Jurkat, Clone E6-1 (cell line): ENCODE results near the gene CS. TPM values are rescaled to one million over a fixed set of nuclear protein-coding genes. Genes with fewer than 3 reads are reported as not detected.
"Not testable (repeated sequence)": the region's sequence is repeated elsewhere in the genome, so short reads cannot be mapped to it uniquely, and the experiment has no call there.

Experiments used
- DNase-seq: peaks from one replicate; pipeline ENCODE4 v3.0.0-alpha.2; 2011; ENCODE audit warnings: low read depth, low spot score
- H3K4me3 ChIP-seq: 2 replicates; pipeline ENCODE4 v1.5.1; 2011; ENCODE audit warnings: mild to moderate bottlenecking, low read length, control low read depth, moderate library complexity
- polyA plus RNA-seq: library from polyadenylated mRNA; unstranded; fragments of >200 nt; gene quantifications from one replicate; pipeline ENCODE4 v1.2.1, GENCODE V29; 2012; ENCODE audit warnings: missing spikeins; ENCODE audit not compliant: insufficient read length, insufficient read depth

The CS gene
- 225 TPM for polyA plus RNA-seq

DNA sequence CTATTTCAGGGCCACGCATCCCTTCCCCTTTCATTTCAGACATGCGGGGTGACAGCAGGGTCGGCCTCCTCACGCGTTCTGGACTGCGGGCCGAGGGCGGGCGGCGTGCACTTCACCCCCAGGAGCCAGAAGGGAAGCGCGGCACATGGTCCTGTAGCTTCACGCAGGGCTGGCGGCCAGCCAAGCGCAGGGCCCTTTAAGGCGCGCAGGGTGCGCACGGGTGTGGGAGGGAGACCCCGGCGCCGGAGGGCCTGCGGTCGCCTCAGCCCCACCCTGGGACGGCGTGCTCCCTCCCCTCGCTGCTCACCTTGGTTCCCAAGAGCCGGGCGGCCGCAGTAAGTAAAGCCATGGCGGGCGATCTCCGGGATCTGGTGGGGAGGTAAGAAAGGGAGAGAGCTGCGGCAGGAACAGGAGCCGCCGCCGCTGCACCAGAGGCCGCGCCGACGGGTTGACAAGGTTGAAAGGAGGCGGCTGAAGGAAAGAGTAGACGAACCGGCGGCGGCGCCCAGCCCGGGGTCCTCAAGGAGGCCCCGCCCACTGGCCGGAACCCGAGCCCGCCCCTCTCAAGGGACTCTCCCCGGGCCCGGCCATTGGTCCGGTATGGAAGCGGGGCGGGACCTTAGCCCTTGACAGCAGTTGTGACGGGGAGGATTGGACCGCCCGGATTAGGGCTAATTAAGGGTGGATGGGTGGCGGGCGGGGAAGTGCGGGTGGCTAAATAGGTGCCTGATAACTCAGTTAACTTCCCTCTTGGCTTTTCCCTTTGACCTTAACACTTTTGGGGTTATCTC lies at the start of gene CS:
TSS of gene CS (minus strand) at position 478 of the 791 bp plus-strand sequence. CDS start at position 349, 129 bp downstream.
- H3K4me3 ChIP-seq: peak within 1 kb of the TSS; percentile 99
- peak; percentile 97 for DNase-seq

DNA sequence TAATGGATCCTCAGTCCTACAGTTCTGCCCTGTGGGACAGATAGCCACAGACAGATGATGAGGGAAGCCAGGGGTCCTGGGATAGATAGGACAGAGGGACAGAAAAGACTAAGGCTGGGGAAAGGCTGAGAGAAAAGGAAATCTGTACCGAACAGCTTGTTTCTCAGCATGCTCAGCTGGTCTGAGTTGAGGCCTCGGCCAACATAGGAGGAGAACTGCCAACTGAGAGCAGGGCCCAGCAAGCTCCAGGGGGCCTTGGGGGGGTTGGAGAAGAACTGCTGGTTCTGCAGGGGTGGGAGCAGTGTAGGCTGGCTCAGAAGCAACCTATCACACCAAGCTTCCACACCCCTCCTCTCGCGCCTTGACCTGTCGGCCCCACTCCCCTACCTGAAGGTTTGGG lies 48.6 kb upstream of the CS start:
- H3K4me3 ChIP-seq: no peak overlapping the region
- DNase-seq: no peak

DNA sequence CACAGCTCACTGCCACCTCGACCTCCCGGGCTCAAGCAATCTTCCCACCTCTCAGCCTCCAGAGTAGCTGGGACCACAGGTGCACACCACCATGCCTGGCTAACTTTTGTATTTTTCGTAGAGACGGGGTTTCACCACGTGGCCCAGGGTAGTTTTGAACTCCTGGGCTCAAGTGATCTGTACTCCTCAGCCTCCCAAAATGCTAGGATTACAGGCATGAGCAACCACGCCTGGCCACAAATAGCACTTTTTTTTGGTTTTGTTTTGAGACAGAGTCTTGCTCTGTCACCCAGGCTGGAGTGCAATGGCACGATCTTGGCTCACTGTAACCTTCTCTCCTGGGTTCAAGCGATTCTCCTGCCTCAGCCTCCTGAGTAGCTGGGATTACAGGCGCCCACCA lies 47.1 kb upstream of the CS start:
- not testable (repeated sequence) for H3K4me3 ChIP-seq, DNase-seq

DNA sequence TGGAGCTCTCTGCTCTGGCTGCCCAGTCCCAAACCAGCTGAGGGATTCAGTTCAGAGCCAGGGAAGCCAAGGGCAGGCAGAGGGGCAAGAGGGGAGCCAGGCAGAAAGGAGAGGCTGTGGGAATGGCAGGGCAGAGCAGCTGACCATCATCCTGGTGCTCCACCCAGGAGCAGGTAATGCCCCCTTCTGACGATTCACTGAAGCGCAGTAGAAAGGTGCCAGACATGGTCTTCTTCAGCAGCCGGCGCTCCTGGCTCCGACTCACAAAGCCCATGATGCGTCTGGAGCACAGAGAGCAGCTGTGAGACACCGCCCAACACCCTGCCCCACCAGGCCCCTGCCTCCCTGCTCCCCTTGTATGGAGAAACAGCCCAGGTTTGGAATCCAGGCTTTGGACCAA lies 46.5 kb upstream of the CS start:
- no peak overlapping the region for H3K4me3 ChIP-seq
- DNase-seq: no peak

DNA sequence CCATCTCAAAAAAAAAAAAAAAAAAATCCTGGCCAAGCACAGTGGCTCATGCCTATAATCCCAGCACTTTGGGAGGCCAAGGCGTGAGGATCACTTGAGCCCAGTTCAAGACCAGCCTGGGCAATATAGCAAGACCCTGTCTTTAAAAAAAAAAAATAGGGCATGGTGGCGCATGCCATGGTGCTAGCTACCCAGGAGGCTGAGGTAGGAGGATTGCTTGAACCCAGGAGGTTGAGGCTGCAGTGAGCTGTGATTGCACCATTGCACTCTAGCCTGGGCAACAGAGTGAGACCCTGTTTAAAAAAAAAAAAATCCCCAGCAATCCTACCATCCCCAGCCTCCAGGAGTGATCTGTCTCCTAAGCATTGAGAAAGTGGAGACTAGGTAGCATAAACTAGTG lies 42.2 kb upstream of the CS start:
- not testable (repeated sequence) for H3K4me3 ChIP-seq

DNA sequence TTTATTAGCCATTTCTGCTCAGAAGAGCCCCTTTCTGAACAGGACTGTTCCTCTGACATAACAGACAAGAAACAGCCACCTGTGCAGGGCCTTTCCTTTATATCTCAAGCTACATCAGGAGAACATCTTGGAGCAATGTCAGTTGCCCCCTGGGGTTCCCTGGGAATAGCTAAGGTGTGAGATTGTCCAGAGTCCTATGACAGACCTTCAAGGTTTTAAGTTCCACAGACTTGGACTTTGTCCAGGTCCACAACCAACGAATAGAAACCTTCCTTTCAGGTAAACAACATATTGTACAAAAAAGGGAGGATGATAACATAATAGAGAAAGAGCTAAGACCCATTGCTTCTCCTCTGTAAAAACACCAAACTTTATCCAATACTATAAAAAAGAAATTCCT lies 41.5 kb upstream of the CS start:
- DNase-seq: no peak
- H3K4me3 ChIP-seq: no peak overlapping the region

More for the DNA sequence above, 42.2 kb upstream of the CS start:
- DNase-seq: not testable (repeated sequence)

DNA sequence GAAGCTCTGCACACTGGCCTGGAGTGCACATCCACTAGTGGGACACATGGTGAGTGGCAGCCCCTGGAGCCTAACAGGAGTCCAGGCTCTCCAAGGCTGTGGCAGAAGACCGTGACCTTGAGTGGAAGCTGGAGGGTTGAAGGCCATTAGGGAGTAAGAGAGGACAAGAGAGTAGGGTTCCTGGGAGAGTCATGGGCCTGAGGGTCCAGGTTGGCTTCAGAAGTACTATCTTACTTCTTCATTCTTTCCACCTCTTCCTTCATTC lies 39.0 kb upstream of the CS start:
- peak overlapping the region; percentile 1; the same call in 1 of the 2 replicates for H3K4me3 ChIP-seq
- DNase-seq: no peak

DNA sequence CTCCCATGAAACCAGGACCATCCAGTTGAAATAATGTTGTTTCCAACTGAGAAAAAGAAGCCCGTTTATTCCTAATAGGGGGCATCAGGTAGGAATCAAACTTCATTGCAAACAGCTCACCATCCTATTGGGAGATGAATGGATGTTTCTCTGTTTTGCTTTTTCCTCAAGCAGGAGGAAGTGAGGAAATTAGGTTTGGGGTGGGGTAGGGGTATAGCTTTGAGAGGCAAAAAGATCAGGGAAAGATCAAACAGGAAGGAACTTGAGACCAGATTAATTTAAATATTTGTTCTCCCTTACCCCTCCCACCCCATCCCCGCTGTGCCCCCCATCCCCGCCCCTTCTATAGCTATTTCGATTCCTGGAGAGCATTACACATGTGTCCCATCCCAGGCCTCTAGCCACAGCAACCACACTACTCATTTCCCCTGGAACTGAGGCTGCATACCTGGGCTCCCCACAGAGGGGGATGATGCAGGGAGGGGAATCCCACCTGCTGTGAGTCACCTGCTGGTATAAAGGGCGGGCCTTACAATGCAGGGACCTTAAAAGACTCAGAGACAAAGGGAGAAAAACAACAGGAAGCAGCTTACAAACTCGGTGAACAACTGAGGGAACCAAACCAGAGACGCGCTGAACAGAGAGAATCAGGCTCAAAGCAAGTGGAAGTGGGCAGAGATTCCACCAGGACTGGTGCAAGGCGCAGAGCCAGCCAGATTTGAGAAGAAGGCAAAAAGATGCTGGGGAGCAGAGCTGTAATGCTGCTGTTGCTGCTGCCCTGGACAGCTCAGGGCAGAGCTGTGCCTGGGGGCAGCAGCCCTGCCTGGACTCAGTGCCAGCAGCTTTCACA lies 38.4 kb upstream of the CS start, which contains the start of gene IL23A:
TSS of gene IL23A (plus strand) at position 577 of the 850 bp plus-strand sequence. CDS start at position 738, 161 bp downstream.
- peak; percentile 76 for DNase-seq
- H3K4me3 ChIP-seq: peak within 1 kb of the TSS; percentile 1; the same call in 1 of the 2 replicates

DNA sequence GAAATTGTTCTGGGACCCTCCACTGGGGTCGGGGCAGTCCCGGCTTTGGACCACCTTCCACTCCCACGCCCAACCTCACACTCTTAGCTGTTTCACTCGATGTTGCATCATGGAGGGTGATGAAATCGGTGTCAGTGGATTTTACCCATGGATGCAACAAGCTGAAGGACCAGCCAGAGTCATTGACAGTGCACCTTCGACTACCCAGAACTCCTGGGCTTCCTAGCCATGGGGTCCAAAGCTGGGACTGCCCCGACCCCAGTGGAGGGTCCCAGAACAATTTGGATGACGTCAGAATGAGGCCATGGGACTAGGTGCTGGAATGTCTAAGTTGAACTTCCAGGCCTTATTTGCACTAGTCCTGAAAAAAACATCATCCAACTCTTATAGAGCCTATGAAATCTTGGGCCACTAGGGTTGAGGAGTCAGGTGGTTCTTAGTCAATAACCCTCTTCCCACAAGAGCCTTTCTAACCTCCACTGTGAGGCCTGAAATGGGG lies 37.7 kb upstream of the CS start:
- DNase-seq: no peak
- H3K4me3 ChIP-seq: no peak overlapping the region

DNA sequence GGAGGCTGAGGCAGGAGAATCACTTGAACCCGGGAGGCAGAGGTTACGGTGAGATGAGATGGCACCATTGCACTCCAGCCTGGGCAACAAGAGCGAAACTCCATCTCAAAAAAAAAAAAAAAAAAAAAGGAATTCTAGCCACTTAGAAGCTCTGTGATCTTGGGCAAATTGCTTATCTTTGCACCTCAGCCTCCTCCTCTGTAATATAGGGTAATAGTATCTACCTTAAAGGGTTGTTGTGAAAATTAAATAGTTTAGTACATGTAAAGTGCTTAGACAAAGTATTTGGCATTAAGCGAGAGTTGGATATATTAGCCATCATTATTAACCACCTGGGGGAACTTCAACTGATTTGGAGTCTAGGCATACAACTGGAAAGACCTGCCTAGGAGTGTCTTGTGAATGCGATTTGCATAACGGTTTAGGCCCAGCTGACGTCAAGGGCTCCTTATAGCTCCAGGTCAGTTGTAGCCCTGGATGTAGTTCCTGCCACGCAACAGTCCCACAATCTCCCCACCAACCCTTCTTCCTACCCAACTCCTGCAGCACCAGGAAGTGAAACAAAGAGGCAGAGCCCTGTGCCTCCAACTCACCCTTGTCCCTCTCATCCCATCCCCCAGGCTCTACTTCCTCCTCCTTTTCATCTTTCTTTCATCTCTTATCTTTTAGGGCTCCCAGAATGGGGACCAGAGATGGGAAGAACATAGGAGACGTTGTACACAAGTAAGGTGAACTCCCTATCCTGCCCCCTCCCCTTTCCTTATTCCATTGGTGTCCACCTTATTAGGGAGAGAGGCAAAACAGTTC lies 36.4 kb upstream of the CS start:
- DNase-seq: no peak
- no peak overlapping the region for H3K4me3 ChIP-seq

DNA sequence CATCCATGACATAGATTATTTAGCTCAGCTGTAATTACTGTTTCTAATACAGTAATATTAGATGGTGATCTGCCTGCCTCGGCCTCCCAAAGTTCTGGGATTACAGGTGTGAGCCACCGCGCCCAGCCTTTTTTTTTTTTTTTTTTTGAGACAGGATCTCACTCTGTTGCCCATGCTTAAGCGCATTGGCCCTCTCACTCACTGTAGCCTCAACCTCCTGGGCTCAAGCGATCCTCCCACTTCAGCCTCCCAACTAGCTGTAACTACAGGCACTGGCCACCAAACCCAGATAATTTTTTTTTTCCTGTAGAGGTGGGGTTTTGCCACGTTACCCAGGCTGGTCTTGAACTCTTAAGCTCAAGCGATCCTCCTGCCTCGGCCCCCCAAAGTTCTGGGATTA lies 35.4 kb upstream of the CS start:
- DNase-seq: not testable (repeated sequence)

DNA sequence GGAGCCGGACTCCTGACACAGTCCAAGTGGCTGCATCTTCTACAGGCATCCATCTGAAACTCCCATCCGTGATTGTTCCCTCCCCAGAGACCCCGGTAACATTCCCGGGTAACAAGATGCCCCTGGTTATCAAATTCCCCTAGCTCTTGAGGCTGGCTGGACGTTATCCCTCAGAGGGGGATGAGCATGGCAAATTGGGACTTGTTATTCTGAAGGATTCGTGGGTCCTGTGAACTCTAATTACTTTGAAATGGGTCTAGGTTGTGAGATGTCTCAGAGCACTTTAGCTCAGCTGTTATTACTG lies 34.3 kb upstream of the CS start:
- no peak for DNase-seq
- peak overlapping the region; percentile 99 for H3K4me3 ChIP-seq

More for the DNA sequence above, 35.4 kb upstream of the CS start:
- not testable (repeated sequence) for H3K4me3 ChIP-seq

DNA sequence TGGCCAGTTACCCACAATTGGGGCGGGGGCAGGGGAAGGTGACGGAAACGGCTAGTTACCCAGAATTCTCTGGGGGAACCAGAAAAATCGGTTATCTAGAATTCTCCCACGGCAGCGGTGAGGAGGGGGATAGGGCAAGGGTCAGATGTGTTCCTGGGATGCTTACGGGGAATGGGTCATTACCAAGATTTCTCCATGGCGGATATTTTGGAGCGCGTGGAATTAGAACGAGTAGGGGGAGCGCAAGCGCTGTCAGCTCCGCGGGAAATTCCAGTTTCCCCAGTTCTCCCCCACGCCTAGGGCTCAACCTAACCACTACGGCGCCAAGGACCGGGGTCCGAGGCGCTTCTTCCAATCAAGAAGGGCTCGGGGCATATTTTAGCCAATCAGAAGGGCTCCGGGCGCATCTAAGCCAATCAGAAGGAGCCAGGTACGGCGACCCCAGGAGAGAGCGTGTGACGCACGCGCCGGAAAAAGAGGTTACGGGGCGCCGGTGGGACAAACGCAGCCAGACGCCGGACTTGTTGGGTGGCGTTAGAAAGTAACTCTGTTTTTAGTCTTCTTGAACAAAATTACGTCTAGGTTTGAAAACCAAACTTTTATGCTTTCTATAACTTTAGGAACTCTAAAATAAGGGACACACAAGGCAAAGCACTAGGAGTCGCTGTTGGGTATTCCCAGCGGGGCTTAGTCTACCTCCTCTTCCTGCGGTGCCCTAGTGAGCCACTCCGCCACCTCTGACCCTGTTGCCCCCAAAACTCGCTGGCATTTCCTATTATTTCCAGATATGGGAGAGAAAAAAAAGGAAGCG lies 33.8 kb upstream of the CS start, which contains the start of gene PAN2:
TSS of gene PAN2 (minus strand) at position 322 of the 811 bp plus-strand sequence. CDS start 906 bp downstream, outside the sequence.
- H3K4me3 ChIP-seq: peak within 1 kb of the TSS; percentile 99
- DNase-seq: peak; percentile 98

DNA sequence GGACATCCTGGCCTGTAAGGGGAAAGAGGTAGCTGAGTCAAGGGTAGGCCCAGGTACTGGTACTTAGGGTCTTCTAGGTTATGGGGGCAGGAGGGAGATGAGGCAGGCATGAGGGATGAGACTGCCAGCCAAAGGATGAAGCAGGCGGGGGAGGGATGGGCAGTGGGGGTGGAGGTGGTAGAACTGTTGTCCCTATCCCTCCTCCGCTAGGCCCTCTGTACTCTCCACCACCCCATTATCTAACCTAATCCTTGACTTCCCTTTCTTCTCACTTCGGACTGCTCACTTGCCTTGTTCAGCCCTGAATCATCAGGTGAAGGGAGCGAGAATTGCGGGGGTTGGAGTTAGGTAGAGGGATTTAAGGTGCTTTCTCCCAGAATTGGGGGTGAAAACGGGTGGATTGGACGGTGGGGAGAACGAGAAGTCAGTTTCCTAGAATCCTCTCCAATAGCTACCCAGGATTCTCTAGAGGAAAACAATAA lies 33.1 kb upstream of the CS start:
- DNase-seq: no peak
- H3K4me3 ChIP-seq: peak overlapping the region; percentile 99

DNA sequence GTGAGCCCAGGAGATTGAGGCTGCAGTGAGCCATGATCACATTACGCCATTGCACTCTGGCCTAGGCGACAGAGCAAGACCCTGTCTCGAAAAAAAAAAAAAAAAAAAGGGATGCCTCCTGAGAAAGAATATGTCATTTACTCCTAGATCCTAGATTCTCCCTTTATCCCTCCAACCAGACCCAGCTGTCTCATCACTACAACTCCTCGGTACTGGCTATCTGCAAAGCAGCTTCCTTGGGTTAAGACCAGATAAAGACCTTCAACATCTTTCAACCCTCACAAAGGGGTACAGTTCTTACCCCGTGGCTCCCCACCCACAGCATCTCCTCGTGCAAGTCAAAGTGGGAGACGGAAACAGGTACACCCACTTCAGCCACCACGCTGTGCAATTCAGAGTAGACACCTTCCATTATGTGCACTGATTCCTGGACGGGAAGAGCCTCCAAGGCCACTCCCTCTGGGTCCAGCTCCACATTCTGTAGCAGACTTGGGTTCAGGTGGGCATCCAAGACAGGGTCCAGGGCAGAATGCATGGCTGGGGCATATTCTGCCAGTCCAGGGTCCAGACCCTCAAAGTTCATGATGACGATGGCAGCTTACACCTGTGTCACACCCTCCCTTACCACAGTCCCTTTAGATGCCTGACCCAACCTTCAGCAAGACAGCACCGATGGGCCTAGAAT lies 32.5 kb upstream of the CS start:
- DNase-seq: no peak
- peak overlapping the region; percentile 99 for H3K4me3 ChIP-seq

DNA sequence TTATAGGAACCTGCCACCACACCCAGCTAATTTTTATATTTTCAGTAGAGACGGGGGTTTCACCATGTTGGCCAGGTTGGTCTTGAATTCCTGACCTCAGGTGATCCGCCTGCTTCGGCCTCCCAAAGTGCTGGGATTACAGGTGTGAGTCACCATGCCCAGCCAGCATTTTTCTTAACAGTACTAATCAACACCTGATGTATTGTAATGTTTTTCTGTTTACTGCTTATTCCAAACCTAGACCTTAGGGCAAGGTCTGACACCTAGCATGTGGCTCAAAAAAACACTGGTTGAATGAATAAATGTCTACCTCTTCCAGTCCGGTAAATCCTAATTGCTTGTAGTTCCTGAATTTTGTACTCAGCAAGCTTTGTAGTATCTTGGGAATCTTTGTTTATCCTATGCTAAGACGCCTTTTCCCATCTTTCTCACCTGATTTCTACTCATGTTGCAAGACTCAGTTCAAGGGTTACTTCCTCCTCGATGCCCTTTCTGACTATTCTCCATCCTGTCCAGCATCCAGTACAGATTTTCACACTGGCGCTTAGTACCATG lies 30.9 kb upstream of the CS start:
- DNase-seq: no peak

DNA sequence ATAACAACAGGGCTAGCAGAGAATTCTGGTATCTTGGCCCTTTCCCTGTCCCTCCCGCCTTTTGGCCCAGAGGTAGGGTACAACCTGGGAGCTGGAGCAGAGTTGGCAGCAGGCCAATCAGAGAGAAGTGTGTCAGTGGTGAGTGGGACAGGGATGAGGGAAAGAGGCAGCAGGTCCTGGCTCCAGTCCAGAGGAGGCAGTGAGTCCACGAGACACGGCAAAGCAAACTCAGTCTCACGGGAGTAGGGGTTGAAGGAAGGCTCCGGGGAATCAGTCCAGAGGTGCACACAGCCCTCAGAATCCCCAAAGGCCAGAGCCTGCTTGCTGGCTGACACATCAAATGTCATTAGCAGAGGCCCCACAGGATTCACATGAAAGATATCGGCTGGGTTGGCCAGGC lies 26.4 kb upstream of the CS start:
- DNase-seq: no peak
- no peak overlapping the region for H3K4me3 ChIP-seq

More for the DNA sequence above, 30.9 kb upstream of the CS start:
- H3K4me3 ChIP-seq: no peak overlapping the region
